Left ventricle myocardium inferior (tissue), 1 donor: ENCODE data around the gene NELFE. TPM values are rescaled to one million over a fixed set of nuclear protein-coding genes. Genes with fewer than 3 reads are reported as not detected.

Experiments
- DNase-seq: peaks from one replicate; pipeline ENCODE4 v3.0.0-alpha.2; 2020
- H3K27ac ChIP-seq: fragments of 200-600 bp; replicated peaks from 2 replicates; pipeline ENCODE4 v1.8.0; 2021
- H3K27me3 ChIP-seq: fragments of 200-600 bp; 2 replicates; pipeline ENCODE4 v1.8.0; 2021; ENCODE audit warnings: low read depth
- H3K36me3 ChIP-seq: fragments of 200-600 bp; 2 replicates; pipeline ENCODE4 v1.8.0; 2021
- H3K4me1 ChIP-seq: fragments of 200-600 bp; 2 replicates; pipeline ENCODE4 v1.8.0; 2021
- H3K4me3 ChIP-seq: fragments of 200-600 bp; 2 replicates; pipeline ENCODE4 v1.8.0; 2021; ENCODE audit warnings: mild to moderate bottlenecking, moderate library complexity
- H3K9me3 ChIP-seq: fragments of 200-600 bp; replicated peaks from 2 replicates; pipeline ENCODE4 v1.8.0; 2021
- CTCF ChIP-seq: fragments of 200-600 bp; IDR thresholded peaks from 2 replicates; pipeline ENCODE4 v1.8.0; 2021; ENCODE audit warnings: antibody characterized with exemption, mild to moderate bottlenecking, borderline replicate concordance
- intact Hi-C: fragments of 100-400 bp; cut with micrococcal nuclease; formaldehyde crosslinking; loops from one replicate; pipeline ENCODE4 v1.11.0; 2022
- total RNA-seq: library from RNA; stranded (reverse); fragmentation: NEBNext Ultra II Directional; extraction: Animal tissue kit (Norgen Biotek cat#: 25700); gene quantifications from one replicate; pipeline ENCODE4 v1.2.1, GENCODE V29; 2021
- donor health status: DM: no; HTN: yes; CAD: no; lungs with severe emphysema.

The NELFE gene
- total RNA-seq, 1 donor from 2014 or later, result 39.3 TPM

DNA sequence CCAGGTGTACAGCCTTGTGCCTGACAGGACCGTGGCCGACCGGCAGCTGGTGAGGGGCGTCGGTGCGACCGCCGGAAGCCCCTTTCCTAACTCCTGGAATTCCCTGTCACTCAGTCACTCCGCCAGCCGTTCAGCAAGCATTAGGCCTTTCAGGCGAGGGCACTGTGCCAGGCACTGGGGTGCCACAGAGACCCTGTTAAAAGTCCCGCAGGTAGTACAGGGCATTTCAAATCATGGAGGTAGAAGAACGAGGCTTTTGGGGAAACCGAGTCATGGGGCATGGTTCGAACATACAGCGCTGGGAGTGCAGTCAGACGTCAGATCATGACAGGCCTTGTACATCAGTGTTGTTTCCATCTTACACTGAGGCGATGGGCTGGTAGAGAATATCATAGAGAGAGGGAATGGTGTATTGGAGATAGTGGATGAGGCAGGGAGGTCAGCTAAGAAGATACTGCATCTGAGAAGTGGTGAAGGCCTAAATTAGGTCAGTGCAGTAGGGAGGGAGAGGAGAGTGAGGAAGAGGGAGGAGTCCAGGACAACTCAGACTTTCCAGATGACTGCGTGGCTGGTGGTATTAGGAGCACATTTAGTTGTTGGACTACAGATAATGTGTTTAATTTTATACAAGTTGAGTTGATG is 14.1 kb upstream of the NELFE start:
- no peaks in the 10 kb centered on the region for H3K9me3 ChIP-seq
- no peak for DNase-seq
- no peak for TF ChIP-seq CTCF
- peak overlapping the region; percentile 98 for H3K27ac ChIP-seq
- H3K27me3 ChIP-seq, result no peaks in the 10 kb centered on the region
- H3K4me1 ChIP-seq, result peaks cover 38% of the 10 kb centered on the region
- intact Hi-C loops, result no loop called here
- peaks cover 26% of the 10 kb centered on the region for H3K36me3 ChIP-seq
- H3K4me3 ChIP-seq, result peak overlapping the region; percentile 98

GRCh38 chr6:31971993-31972708 is 13.4 kb upstream of the NELFE start, which contains the start of gene DXO:
Gene DXO, minus strand, starts transcription at chr6:31972138. Its CDS starts 463 bp downstream, at chr6:31971675.
- peak; percentile 95 for DNase-seq
- no peak for TF ChIP-seq CTCF
- Histone ChIP-seq H3K9me3 (no peaks in the 10 kb centered on the region), H3K4me3 (peak within 1 kb of the TSS; percentile 98), H3K27me3 (no peaks in the 10 kb centered on the region), H3K36me3 (peaks cover 33% of the 10 kb centered on the region), H3K27ac (peak within 1 kb of the TSS; percentile 98), H3K4me1 (peaks cover 38% of the 10 kb centered on the region)
- intact Hi-C loops, result no loop called here

DNA sequence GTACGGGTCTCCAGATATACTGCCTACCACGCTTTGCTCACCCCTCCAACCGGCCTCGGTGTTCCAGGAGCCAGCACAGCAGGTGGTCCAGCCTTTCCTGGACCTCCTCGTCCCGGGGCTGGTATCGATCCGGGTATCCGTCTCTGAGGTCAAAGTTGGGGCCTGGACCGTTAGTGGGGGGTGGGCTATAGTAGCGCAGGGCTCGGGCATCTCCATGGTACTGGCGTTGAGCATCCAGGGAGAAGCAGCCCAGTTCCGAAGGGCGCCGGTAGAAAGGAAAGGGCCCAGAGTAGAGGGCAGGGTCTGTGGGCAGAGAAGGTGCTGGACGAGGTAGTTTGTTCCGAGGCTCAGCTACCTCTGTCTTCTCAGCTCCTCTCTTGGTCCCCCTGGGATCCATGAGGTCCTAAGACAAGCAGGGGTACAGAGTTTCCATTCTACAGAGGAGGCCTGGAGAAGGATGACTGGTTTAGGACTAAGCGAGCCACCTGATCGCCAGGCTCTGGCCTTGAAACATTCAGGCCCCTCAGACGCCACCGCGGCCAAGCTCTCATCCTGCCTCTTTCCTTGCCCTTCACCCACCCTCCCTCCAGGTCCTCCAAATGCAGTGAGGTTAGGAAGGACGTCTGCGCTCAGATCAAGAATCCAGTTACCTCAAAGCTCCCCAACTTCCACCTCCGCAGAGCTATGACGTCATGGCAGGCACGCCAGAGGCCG is 12.7 kb upstream of the NELFE start:
- TF ChIP-seq CTCF, result no peak
- no peaks in the 10 kb centered on the region for H3K9me3 ChIP-seq
- peak overlapping the region; percentile 98 for H3K4me3 ChIP-seq
- intact Hi-C loops, result no loop called here
- peaks cover 38% of the 10 kb centered on the region for H3K4me1 ChIP-seq
- no peak for DNase-seq
- H3K27ac ChIP-seq, result peak overlapping the region; percentile 98
- H3K27me3 ChIP-seq, result no peaks in the 10 kb centered on the region
- H3K36me3 ChIP-seq, result peaks cover 40% of the 10 kb centered on the region

- peak overlapping the region; percentile 98 for H3K27ac ChIP-seq
- TF ChIP-seq CTCF, result no peak
- no peak for DNase-seq
- H3K9me3 ChIP-seq, result no peaks in the 10 kb centered on the region
- H3K36me3 ChIP-seq, result peaks cover 47% of the 10 kb centered on the region
- H3K4me3 ChIP-seq, result peak overlapping the region; percentile 98
- no peaks in the 10 kb centered on the region for H3K27me3 ChIP-seq
- H3K4me1 ChIP-seq, result peaks cover 38% of the 10 kb centered on the region
- intact Hi-C loops, result no loop called here
These were observed 12.0 kb upstream of the NELFE start for GRCh38 chr6:31970604-31971271.
